ENCODE measurements around the gene ESF1. TPM values are rescaled to one million over a fixed set of nuclear protein-coding genes. Genes with fewer than 3 reads are reported as not detected.

The ESF1 gene, protein sequence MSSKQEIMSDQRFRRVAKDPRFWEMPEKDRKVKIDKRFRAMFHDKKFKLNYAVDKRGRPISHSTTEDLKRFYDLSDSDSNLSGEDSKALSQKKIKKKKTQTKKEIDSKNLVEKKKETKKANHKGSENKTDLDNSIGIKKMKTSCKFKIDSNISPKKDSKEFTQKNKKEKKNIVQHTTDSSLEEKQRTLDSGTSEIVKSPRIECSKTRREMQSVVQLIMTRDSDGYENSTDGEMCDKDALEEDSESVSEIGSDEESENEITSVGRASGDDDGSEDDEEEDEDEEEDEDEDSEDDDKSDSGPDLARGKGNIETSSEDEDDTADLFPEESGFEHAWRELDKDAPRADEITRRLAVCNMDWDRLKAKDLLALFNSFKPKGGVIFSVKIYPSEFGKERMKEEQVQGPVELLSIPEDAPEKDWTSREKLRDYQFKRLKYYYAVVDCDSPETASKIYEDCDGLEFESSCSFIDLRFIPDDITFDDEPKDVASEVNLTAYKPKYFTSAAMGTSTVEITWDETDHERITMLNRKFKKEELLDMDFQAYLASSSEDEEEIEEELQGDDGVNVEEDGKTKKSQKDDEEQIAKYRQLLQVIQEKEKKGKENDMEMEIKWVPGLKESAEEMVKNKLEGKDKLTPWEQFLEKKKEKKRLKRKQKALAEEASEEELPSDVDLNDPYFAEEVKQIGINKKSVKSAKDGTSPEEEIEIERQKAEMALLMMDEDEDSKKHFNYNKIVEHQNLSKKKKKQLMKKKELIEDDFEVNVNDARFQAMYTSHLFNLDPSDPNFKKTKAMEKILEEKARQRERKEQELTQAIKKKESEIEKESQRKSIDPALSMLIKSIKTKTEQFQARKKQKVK
- total RNA-seq = 15.6 and 16.8 TPM in 2 replicates

DNA sequence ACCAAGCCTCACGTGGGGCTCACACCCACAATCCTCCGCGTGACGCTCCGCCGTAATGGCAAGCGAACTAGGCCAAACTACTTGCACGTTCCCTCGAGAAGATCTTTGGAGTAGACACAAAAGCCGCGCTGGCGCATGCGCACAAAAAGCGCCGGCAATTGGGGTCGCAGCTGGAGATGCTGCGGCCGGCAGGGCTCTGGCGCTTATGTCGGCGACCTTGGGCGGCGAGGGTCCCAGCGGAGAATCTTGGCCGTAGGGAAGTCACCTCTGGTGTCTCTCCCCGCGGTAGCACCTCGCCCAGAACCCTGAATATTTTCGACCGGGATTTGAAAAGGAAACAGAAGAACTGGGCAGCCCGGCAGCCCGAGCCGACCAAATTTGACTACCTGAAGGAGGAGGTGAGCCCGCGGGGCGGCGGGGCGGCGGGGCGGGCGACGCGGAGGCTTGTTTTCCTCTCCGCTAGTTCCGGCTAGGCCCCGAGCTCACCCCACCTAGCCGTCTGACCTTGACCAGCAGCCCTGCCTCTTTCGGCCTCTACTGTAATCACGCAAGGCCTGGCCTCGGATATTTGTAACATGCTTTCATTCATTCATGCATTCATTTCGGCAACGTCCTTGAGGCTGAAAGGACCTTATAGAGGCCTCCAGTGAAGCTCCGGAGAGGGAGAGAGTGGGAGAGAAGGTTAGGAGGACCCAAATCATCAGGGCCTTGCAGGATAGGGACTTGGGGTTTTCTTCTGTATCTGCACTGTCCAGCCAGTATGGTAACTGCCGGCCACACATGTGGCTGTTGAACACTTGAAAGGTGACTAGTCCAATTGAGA, at the start of gene ESF1, which contains the start of gene NDUFAF5:
TSS of gene ESF1 (minus strand) at position 27 of the 823 bp plus-strand sequence. CDS start 1,779 bp downstream, outside the sequence.
TSS of gene NDUFAF5 (plus strand) at position 136 of the 823 bp plus-strand sequence. CDS start at position 177, 41 bp downstream.

Other genes with a start within 250 kb of the ESF1 start
- gene TASP1, start 146.0 kb downstream of the ESF1 start, total RNA-seq = 8.5 and 9.6 TPM in 2 replicates
- gene NDUFAF5, start 109 bp upstream of the ESF1 start, total RNA-seq = 15.2 and 18.6 TPM in 2 replicates
- gene SEL1L2, start 205.7 kb upstream of the ESF1 start, total RNA-seq = not detected in 2 replicates
- 0.47 and 1.1 TPM in 2 replicates for gene MACROD2, start 210.6 kb upstream of the ESF1 start, total RNA-seq